ENCODE data around the gene UBAC2.

DNA sequence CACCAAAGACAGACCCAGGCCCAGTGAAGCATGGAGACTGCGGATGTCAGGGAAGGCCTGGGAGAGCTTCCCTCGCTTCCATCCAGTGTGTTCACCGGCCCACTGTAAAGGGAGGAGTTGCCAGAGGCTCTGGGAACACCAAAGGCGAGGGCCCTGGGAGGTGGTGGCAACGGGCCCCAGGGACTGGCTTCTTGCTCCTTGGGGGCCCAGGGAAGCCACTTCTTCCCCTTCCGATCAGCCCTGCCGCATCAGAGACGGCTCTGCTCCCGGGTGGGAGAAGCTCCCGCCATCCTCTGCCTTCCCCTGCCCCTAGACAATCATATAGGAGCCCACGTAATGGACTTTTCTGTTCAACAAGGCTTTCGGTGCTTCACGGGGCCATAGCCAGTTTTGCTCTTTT lies 189.9 kb downstream of the UBAC2 start:
- TF ChIP-seq, protein P1, sequence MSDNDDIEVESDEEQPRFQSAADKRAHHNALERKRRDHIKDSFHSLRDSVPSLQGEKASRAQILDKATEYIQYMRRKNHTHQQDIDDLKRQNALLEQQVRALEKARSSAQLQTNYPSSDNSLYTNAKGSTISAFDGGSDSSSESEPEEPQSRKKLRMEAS (IDR thresholded peaks at IDR 0.05; ENCODE audit: insufficient read depth, insufficient read length): no peak
- TF ChIP-seq, protein P2, sequence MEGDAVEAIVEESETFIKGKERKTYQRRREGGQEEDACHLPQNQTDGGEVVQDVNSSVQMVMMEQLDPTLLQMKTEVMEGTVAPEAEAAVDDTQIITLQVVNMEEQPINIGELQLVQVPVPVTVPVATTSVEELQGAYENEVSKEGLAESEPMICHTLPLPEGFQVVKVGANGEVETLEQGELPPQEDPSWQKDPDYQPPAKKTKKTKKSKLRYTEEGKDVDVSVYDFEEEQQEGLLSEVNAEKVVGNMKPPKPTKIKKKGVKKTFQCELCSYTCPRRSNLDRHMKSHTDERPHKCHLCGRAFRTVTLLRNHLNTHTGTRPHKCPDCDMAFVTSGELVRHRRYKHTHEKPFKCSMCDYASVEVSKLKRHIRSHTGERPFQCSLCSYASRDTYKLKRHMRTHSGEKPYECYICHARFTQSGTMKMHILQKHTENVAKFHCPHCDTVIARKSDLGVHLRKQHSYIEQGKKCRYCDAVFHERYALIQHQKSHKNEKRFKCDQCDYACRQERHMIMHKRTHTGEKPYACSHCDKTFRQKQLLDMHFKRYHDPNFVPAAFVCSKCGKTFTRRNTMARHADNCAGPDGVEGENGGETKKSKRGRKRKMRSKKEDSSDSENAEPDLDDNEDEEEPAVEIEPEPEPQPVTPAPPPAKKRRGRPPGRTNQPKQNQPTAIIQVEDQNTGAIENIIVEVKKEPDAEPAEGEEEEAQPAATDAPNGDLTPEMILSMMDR (IDR thresholded peaks at IDR 0.05; ENCODE audit: extremely low read depth in 1 of 2, insufficient read depth in 1 of 2, low read depth in 1 of 2, low read length in 2 of 2): no peak
